CD14-positive monocyte (primary cell): ENCODE data around the gene CEL. TPM values are rescaled to one million over a fixed set of nuclear protein-coding genes. Genes with fewer than 3 reads are reported as not detected.

Source experiments
- DNase-seq, 3 donors: peaks; one replicate each; pipeline ENCODE4 v3.0.0-alpha.2; 2011 to 2022
- H2AFZ ChIP-seq: 2 replicates; pipeline ENCODE4 v1.6.0; 2012; ENCODE audit warnings: mild to moderate bottlenecking, low read depth, low read length, inconsistent platforms; ENCODE audit not compliant: insufficient read depth, poor library complexity, severe bottlenecking
- H3K27ac ChIP-seq, 2 donors: 1 replicate in 1 of 2; 2 replicates in 1 of 2; pipeline ENCODE4 v1.5.1; 2012 to 2013; ENCODE audit warnings: low read length in 2 of 2, control low read depth in 1 of 2, inconsistent platforms in 1 of 2, low read depth in 1 of 2, mild to moderate bottlenecking in 1 of 2
- H3K27me3 ChIP-seq, 2 donors: one replicate each; pipeline versions ENCODE4 v1.6.0 to v1.6.1; 2011 to 2013; ENCODE audit warnings: low read length in 2 of 2; ENCODE audit not compliant: control insufficient read depth in 2 of 2, insufficient read depth in 2 of 2
- H3K36me3 ChIP-seq, 2 donors: replicated peaks in 1 of 2; 1 replicate in 1 of 2; 2 replicates in 1 of 2; pipeline versions ENCODE4 v1.5.1 to v1.6.1; 2012 to 2013; ENCODE audit warnings: low read length in 2 of 2, control low read depth in 1 of 2, inconsistent platforms in 1 of 2, mild to moderate bottlenecking in 1 of 2; ENCODE audit not compliant: insufficient read depth in 2 of 2, control insufficient read depth in 1 of 2
- H3K4me1 ChIP-seq, 2 donors: 1 replicate in 1 of 2; 2 replicates in 1 of 2; pipeline versions ENCODE4 v1.5.1 to v1.6.1; 2012 to 2013; ENCODE audit warnings: low read length in 2 of 2, control low read depth in 1 of 2, inconsistent platforms in 1 of 2, mild to moderate bottlenecking in 1 of 2, moderate library complexity in 1 of 2; ENCODE audit not compliant: insufficient read depth in 2 of 2, control insufficient read depth in 1 of 2
- H3K4me2 ChIP-seq: replicated peaks from 2 replicates; pipeline ENCODE3; 2012; ENCODE audit warnings: low read length, moderate library complexity, mild to moderate bottlenecking; ENCODE audit not compliant: poor library complexity, severe bottlenecking; ENCODE audit errors: extremely low read depth
- H3K4me3 ChIP-seq, 3 experiments: fragments of 200-600 bp in 1 of 3; sonication (generic) in 1 of 3; replicated peaks in 1 of 3; 1 replicate in 2 of 3; 2 replicates in 1 of 3; pipeline ENCODE4 v1.5.1; 2011 to 2013; ENCODE audit warnings: low read length in 3 of 3, mild to moderate bottlenecking in 3 of 3, control low read depth in 2 of 3, low read depth in 2 of 3, inconsistent platforms in 1 of 3, moderate library complexity in 1 of 3
- H3K79me2 ChIP-seq: 2 replicates; pipeline ENCODE4 v1.6.0; 2012; ENCODE audit warnings: mild to moderate bottlenecking, control low read depth, inconsistent platforms, low read length, moderate library complexity; ENCODE audit not compliant: insufficient read depth
- H3K9ac ChIP-seq: 2 replicates; pipeline ENCODE4 v1.6.0; 2017; ENCODE audit warnings: low read length, mild to moderate bottlenecking; ENCODE audit not compliant: insufficient read depth, poor library complexity, severe bottlenecking
- H3K9me3 ChIP-seq, 2 donors: replicated peaks in 1 of 2; 1 replicate in 1 of 2; 2 replicates in 1 of 2; pipeline versions ENCODE4 v1.5.1 to v1.6.1; 2012 to 2013; ENCODE audit warnings: low read length in 2 of 2, control low read depth in 1 of 2; ENCODE audit not compliant: control insufficient read depth in 1 of 2, insufficient read depth in 1 of 2
- H4K20me1 ChIP-seq: 2 replicates; pipeline ENCODE4 v1.6.0; 2012; ENCODE audit warnings: mild to moderate bottlenecking, low read length, control low read depth, moderate library complexity; ENCODE audit not compliant: insufficient read depth
- H3K27ac Mint-ChIP-seq, 7 donors: one replicate each; pipeline ENCODE4 v1.8.0; 2020; ENCODE audit warnings: mild to moderate bottlenecking in 7 of 7, mixed read lengths in 7 of 7, moderate library complexity in 6 of 7, inconsistent platforms in 2 of 7
- H3K27me3 Mint-ChIP-seq, 3 donors: one replicate each; pipeline ENCODE4 v1.8.0; 2021 to 2022; ENCODE audit warnings: low read depth in 3 of 3, mild to moderate bottlenecking in 3 of 3, mixed read lengths in 3 of 3, moderate library complexity in 3 of 3, inconsistent platforms in 1 of 3
- H3K36me3 Mint-ChIP-seq, 2 donors: one replicate each; pipeline ENCODE4 v1.8.0; 2020; ENCODE audit warnings: mixed read lengths in 2 of 2, inconsistent platforms in 1 of 2, mild to moderate bottlenecking in 1 of 2
- H3K4me1 Mint-ChIP-seq: one replicate; pipeline ENCODE4 v1.8.0; 2020; ENCODE audit warnings: mild to moderate bottlenecking, mixed read lengths
- H3K4me3 Mint-ChIP-seq, 2 donors: one replicate each; pipeline ENCODE4 v1.8.0; 2020; ENCODE audit warnings: mild to moderate bottlenecking in 2 of 2, mixed read lengths in 2 of 2, moderate library complexity in 1 of 2
- H3K9me3 Mint-ChIP-seq, 7 donors: one replicate each; pipeline ENCODE4 v1.8.0; 2020 to 2022; ENCODE audit warnings: mixed read lengths in 7 of 7, mild to moderate bottlenecking in 6 of 7, moderate library complexity in 6 of 7, inconsistent platforms in 2 of 7
- WGBS: methylation state at CpG from one replicate; pipeline ENCODE4 v1.1.5; 2013; ENCODE audit warnings: missing lambda C conversion rate; ENCODE audit not compliant: insufficient coverage; 5-methylcytosine and 5-hydroxymethylcytosine counted together
- intact Hi-C, 2 donors: fragments of 100-400 bp; cut with micrococcal nuclease; formaldehyde crosslinking; loops; one replicate each; pipeline versions ENCODE4 v1.15.0 to v1.15.1; 2023
- polyA plus RNA-seq, 3 donors: library from polyadenylated mRNA; depleted of rRNA in 1 of 3; unstranded in 2 of 3; stranded (reverse) in 1 of 3; fragments of 300-500 nt in 2 of 3; fragments of >200 nt in 1 of 3; fragmentation: Illumina TruSeq in 2 of 3; gene quantifications; 1 replicate in 2 of 3; 2 replicates in 1 of 3; pipeline ENCODE4 v1.2.3, GENCODE V29; 2012 to 2021
- TF ChIP-seq, protein P1 (sequence below): fragments of 200-600 bp; IDR thresholded peaks from one replicate; pipeline ENCODE4 v1.8.0; 2022; ENCODE audit warnings: antibody characterized with exemption, mild to moderate bottlenecking

Gene CEL
- polyA plus RNA-seq, 3 donors: 0.24 TPM; not detected in 2

GRCh38 chr9:133089271-133089671 is 27.5 kb downstream of the CEL start:
- H3K79me2 ChIP-seq: no peaks in the 10 kb centered on the region
- H3K9me3 ChIP-seq: no peaks in the 10 kb centered on the region

GRCh38 chr9:133090187-133090586 is 28.4 kb downstream of the CEL start:
- no peaks in the 10 kb centered on the region for H4K20me1 ChIP-seq
- H3K4me2 ChIP-seq: no peak overlapping the region
- intact Hi-C loops: no loop called here
- H3K27me3 Mint-ChIP-seq: peaks cover 0 to 6% (median 1%) of the 10 kb centered on the region in 3 donors
- H3K4me3 ChIP-seq: no peak overlapping the region
- DNase-seq: no peak
- WGBS: 75% methylated on average over 5 of the region's 6 CpGs
- TF ChIP-seq, protein P1, sequence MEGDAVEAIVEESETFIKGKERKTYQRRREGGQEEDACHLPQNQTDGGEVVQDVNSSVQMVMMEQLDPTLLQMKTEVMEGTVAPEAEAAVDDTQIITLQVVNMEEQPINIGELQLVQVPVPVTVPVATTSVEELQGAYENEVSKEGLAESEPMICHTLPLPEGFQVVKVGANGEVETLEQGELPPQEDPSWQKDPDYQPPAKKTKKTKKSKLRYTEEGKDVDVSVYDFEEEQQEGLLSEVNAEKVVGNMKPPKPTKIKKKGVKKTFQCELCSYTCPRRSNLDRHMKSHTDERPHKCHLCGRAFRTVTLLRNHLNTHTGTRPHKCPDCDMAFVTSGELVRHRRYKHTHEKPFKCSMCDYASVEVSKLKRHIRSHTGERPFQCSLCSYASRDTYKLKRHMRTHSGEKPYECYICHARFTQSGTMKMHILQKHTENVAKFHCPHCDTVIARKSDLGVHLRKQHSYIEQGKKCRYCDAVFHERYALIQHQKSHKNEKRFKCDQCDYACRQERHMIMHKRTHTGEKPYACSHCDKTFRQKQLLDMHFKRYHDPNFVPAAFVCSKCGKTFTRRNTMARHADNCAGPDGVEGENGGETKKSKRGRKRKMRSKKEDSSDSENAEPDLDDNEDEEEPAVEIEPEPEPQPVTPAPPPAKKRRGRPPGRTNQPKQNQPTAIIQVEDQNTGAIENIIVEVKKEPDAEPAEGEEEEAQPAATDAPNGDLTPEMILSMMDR: no peak
- H3K36me3 ChIP-seq: no peaks in the 10 kb centered on the region
- no peak overlapping the region for H3K9ac ChIP-seq
- no peaks in the 10 kb centered on the region for H3K4me1 Mint-ChIP-seq
- H3K27ac ChIP-seq: no peak overlapping the region
- no peaks in the 10 kb centered on the region for H3K9me3 ChIP-seq
- peaks cover 0 to 6% (median 0%) of the 10 kb centered on the region in 7 donors for H3K9me3 Mint-ChIP-seq
- no peak overlapping the region for H2AFZ ChIP-seq
- no peaks in the 10 kb centered on the region for H3K4me1 ChIP-seq
- H3K4me3 Mint-ChIP-seq: no peak overlapping the region
- H3K27me3 ChIP-seq: no peaks in the 10 kb centered on the region
- H3K79me2 ChIP-seq: no peaks in the 10 kb centered on the region
- no peak overlapping the region for H3K27ac Mint-ChIP-seq
- H3K36me3 Mint-ChIP-seq: no peaks in the 10 kb centered on the region

More at GRCh38 chr9:133089271-133089671, 27.5 kb downstream of the CEL start:
- no peaks in the 10 kb centered on the region for H3K4me1 Mint-ChIP-seq
- Histone ChIP-seq H3K36me3 (no peaks in the 10 kb centered on the region), H3K4me2 (no peak overlapping the region), H3K4me3 (no peak overlapping the region), H3K9ac (no peak overlapping the region), H3K4me1 (no peaks in the 10 kb centered on the region), H2AFZ (no peak overlapping the region), H3K27me3 (no peaks in the 10 kb centered on the region), H4K20me1 (no peaks in the 10 kb centered on the region), H3K27ac (no peak overlapping the region)
- H3K36me3 Mint-ChIP-seq: no peaks in the 10 kb centered on the region
- TF ChIP-seq, protein P1: no peak
- H3K9me3 Mint-ChIP-seq: no peaks in the 10 kb centered on the region
- H3K4me3 Mint-ChIP-seq: no peak overlapping the region
- H3K27me3 Mint-ChIP-seq: peaks cover 0 to 6% (median 1%) of the 10 kb centered on the region in 3 donors
- no peak for DNase-seq
- H3K27ac Mint-ChIP-seq: no peak overlapping the region
- 97% methylated on average over 6 of the region's 6 CpGs for WGBS
- intact Hi-C loops: no loop called here
